RWPE1 (cell line): ENCODE measurements around the gene MYORG.

Source experiments
- CTCF ChIA-PET: fragments of 350-600 bp; sonication (Branson Sonifier 250); formaldehyde crosslinking; extraction: SDS; loops from one replicate; lab custom pipeline; 2021; lab: Yijun Ruan, JAX
- POLR2A ChIA-PET: fragments of 400-600 bp; formaldehyde crosslinking; extraction: SDS; loops from one replicate; lab custom pipeline; 2020; ENCODE audit warnings: antibody characterized with exemption; ENCODE audit not compliant: low non-redundant PET; lab: Yijun Ruan, JAX
- DNase-seq: peaks from one replicate; pipeline ENCODE4 v3.0.0; 2012; ENCODE audit warnings: low spot score
- H3K27ac ChIP-seq: fragments of 450-650 bp; 2 replicates; pipeline ENCODE4 v1.5.1; 2017
- TF ChIP-seq, protein P1 (sequence below): fragments of 450-650 bp; conservative IDR thresholded peaks from 2 replicates; pipeline ENCODE4 v1.5.1; 2017; ENCODE audit warnings: low read depth, mild to moderate bottlenecking

Gene MYORG

DNA sequence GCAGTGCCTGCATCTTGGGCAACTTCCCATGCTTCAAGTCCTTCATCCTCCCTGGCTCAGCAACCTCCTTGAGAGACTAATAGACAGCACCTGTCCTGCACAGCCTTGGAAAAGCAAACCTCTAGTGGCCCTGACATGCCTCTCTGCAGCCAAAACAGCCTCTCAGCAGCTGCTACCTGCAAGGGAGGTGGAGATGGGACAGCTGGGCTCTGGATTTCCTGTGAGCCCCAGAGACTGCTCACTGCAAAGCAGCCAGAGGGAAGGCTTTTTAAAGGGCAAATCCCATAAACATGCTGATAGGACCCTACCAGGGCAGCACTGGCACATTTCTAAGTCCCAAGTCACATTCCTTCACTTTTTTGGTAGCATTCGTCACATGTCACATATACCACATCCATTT is 31.5 kb upstream of the MYORG start:
- no peak for DNase-seq
- TF ChIP-seq, protein P1, sequence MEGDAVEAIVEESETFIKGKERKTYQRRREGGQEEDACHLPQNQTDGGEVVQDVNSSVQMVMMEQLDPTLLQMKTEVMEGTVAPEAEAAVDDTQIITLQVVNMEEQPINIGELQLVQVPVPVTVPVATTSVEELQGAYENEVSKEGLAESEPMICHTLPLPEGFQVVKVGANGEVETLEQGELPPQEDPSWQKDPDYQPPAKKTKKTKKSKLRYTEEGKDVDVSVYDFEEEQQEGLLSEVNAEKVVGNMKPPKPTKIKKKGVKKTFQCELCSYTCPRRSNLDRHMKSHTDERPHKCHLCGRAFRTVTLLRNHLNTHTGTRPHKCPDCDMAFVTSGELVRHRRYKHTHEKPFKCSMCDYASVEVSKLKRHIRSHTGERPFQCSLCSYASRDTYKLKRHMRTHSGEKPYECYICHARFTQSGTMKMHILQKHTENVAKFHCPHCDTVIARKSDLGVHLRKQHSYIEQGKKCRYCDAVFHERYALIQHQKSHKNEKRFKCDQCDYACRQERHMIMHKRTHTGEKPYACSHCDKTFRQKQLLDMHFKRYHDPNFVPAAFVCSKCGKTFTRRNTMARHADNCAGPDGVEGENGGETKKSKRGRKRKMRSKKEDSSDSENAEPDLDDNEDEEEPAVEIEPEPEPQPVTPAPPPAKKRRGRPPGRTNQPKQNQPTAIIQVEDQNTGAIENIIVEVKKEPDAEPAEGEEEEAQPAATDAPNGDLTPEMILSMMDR: no peak
- CTCF ChIA-PET: no interaction called here

DNA sequence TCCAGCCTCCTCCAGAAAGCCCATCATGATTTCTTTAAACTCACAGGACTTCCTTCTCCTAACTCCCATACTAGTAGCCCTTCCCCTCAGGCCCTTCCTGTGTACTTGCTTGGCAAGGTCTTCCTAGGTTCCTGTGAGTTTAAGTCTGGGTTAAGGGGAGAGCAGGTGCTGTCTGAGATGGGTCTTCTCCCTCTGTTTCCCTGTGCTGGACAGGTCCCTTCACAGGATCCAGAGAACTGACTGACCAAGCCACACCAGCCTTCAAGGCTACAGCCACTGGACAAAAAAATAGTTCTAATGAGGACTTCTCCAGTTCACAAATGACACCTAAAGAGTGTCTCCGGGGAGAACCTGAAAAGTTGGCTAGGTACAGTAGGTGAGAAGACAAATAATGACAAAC is 29.5 kb upstream of the MYORG start:
- no peak overlapping the region for H3K27ac ChIP-seq
- DNase-seq: no peak
- CTCF ChIA-PET: interaction anchor here (0.5 kb wide), 1 partner anchor 198 kb away, joined by 3 read pairs; no protein-coding TSS in a partner anchor
- POLR2A ChIA-PET: no interaction called here
- TF ChIP-seq, protein P1: no peak

More for the DNA sequence above, 31.5 kb upstream of the MYORG start:
- POLR2A ChIA-PET: no interaction called here
- H3K27ac ChIP-seq: no peak overlapping the region

DNA sequence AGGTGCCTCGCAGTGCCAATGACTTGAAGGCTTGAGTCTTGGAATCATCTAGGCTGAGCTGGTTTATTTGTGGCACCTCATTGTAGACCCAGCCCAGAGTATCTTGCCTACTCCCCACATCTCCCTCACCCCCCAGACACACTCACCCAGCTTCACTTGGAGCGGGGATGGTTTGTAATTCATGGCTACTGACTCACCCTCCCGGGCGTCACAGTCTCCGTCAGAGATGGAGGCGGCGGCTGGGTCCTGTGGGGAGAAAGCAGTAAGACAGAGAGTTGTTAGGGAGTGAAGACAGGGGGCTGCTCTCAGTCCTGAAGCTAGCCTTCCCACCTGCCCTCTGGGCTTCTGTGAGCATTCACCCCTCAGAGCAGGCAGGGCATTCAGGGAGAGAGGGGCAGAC is 29.0 kb upstream of the MYORG start:
- H3K27ac ChIP-seq: no peak overlapping the region
- ChIA-PET CTCF (interaction anchor here (0.5 to 2.7 kb wide), 2 partner anchors 186 to 198 kb away, joined by 3 to 32 read pairs; no protein-coding TSS in a partner anchor), POLR2A (no interaction called here)
- TF ChIP-seq, protein P1: no peak
- DNase-seq: peak; percentile 18

DNA sequence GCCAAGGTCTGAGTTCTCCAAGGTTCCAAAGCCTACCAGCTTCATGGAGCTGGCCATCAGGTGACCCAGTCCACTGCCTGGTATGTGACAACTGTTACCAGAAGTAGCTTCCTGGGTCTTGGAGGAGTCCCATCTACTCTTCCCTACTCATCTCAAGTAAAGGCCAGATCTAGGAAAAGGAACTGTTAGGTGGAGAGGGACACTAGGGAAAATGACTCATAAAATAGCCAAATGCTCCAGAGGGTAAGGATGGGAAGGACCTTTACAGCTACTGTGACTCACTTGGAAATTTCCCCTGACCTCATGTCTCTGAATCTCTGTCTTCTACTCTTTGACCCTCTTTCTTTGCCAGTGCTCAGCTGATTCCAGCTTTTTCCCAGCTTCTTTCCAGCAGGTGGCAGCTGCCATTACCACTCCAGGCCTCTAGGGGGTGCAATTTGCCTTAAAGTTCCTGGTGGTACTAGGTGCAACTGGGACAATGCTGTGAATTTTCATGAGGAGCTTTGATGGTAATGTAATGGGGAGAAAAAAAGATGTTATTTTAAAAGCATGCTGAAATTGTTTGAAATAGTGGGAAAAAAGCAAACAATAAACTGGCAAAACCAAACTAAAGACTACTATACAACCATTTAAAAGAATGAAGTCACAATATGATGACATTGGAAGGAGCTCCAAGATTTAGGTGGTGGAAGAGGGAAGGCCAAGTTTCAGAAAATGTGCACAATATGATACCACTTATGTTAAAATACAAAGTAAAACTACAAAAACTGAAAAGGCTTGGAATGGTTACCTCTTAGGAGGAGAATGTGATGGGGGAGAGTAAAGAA is 27.1 kb upstream of the MYORG start:
- POLR2A ChIA-PET: no interaction called here
- DNase-seq: peak; percentile 78
- TF ChIP-seq, protein P1: peak; percentile 100
- CTCF ChIA-PET: interaction anchor here (0.6 to 2.7 kb wide), 49 partner anchors 9 to 1886 kb away, joined by 3 to 32 read pairs (median 4); no protein-coding TSS in a partner anchor
- no peak overlapping the region for H3K27ac ChIP-seq

DNA sequence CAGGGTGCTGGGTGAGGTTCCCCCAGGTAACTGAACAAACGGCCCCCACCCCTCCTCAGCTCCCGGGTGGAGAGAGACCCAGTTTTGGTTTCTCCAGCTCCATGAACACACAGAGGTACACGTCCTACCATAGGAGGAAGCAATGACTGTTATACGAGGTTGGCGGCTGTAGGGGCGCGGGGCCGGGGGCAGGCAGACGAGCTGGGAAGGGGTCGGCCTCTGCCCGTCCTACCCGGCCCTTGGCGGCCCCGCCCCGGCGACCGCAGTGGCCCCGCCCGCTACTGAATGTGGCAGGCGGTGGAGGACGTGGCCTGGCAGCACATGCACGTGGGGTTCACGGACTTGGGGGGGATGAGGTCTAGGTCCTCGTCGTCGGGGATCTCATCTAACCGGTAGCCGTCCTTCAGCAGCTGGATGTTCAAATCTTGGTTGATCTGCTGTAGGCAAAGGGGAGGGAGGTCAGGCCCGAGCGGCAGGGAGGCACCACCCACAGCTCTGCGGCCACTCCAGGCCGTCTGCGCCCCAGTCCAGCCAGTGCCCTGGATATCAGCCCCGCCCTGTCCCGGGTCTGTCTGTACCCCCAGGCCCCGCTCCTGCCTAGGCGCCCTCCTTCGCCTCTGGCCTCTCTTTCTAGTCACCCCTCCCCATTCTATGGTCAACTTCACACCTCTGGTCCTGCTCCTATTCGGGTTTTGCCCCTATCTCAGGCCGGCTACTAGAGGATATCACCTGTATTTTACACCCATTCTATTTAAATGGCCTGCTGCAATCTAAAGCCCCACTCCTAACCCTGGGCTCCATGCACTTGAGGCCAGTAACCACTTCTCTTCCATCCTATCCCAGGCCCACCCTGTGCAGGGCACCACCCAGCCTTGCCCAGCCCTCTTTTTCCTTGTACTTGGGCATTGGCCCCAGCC is 24.2 kb upstream of the MYORG start:
- POLR2A ChIA-PET: no interaction called here
- no peak overlapping the region for H3K27ac ChIP-seq
- DNase-seq: no peak
- TF ChIP-seq, protein P1: no peak
- CTCF ChIA-PET: interaction anchor here (0.9 kb wide), 1 partner anchor 106 kb away, joined by 5 read pairs; no protein-coding TSS in a partner anchor

DNA sequence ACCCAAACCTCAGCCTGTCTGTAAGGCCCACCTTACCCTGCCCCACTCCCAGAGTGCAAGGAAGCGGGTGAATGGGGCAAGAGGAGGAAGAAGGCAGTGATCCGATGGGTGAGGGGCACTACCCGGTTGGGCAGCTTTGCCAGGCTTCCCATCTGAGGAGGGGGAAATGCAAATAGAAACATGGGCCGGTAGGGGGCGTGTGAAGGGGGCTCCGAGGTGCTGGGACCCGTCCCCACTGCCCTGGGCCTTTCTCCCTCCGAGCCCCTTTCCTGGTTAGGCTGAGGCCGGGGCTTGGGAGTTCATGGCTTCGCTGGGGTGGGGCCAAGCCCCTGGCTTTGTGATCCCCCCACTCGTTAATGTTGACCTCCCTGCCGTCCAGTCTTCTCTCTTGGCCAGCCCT is 23.6 kb upstream of the MYORG start:
- POLR2A ChIA-PET: no interaction called here
- no peak for DNase-seq
- CTCF ChIA-PET: interaction anchor here (0.9 kb wide), 1 partner anchor 107 kb away, joined by 5 read pairs; no protein-coding TSS in a partner anchor
- TF ChIP-seq, protein P1: no peak
- no peak overlapping the region for H3K27ac ChIP-seq
